HUES48 (cell line): ENCODE results near the gene RERE.

ENCODE experiments used
- H3K27ac ChIP-seq: one replicate; pipeline ENCODE4 v1.7.0; 2013; ENCODE audit warnings: low read depth, low read length, inconsistent platforms
- H3K27me3 ChIP-seq: 2 replicates; pipeline ENCODE4 v1.6.1; 2013; ENCODE audit warnings: mild to moderate bottlenecking, low read length; ENCODE audit not compliant: control insufficient read depth, insufficient read depth
- H3K36me3 ChIP-seq: 2 replicates; pipeline ENCODE4 v1.6.1; 2013; ENCODE audit warnings: low read length; ENCODE audit not compliant: control insufficient read depth, insufficient read depth
- H3K4me1 ChIP-seq: 2 replicates; pipeline ENCODE4 v1.6.1; 2013; ENCODE audit warnings: mild to moderate bottlenecking, low read length; ENCODE audit not compliant: control insufficient read depth, insufficient read depth
- H3K4me3 ChIP-seq: 2 replicates; pipeline ENCODE4 v1.5.1; 2013; ENCODE audit warnings: mild to moderate bottlenecking, low read depth, low read length
- H3K9ac ChIP-seq: 2 replicates; pipeline ENCODE4 v1.6.1; 2013; ENCODE audit warnings: mild to moderate bottlenecking, low read depth, low read length, moderate library complexity
- H3K9me3 ChIP-seq: 2 replicates; pipeline ENCODE4 v1.6.1; 2013; ENCODE audit warnings: low read length; ENCODE audit not compliant: control insufficient read depth, insufficient read depth

The RERE gene

GRCh38 chr1:8404460-8405370 lies 412.7 kb downstream of the RERE start:
- H3K9ac ChIP-seq, result no peak overlapping the region
- no peaks in the 10 kb centered on the region for H3K27me3 ChIP-seq
- H3K9me3 ChIP-seq, result no peaks in the 10 kb centered on the region
- H3K27ac ChIP-seq, result no peak overlapping the region
- H3K36me3 ChIP-seq, result peaks cover 22% of the 10 kb centered on the region
- H3K4me3 ChIP-seq, result no peak overlapping the region
- H3K4me1 ChIP-seq, result peaks cover 29% of the 10 kb centered on the region

GRCh38 chr1:8402109-8402710 lies 415.2 kb downstream of the RERE start:
- H3K9me3 ChIP-seq, result no peaks in the 10 kb centered on the region
- no peaks in the 10 kb centered on the region for H3K27me3 ChIP-seq
- no peak overlapping the region for H3K27ac ChIP-seq
- H3K4me3 ChIP-seq, result no peak overlapping the region
- no peak overlapping the region for H3K9ac ChIP-seq
- peaks cover 22% of the 10 kb centered on the region for H3K36me3 ChIP-seq
- H3K4me1 ChIP-seq, result peaks cover 19% of the 10 kb centered on the region

- no peak overlapping the region for H3K27ac ChIP-seq
- H3K4me3 ChIP-seq, result no peak overlapping the region
- H3K9ac ChIP-seq, result no peak overlapping the region
- H3K27me3 ChIP-seq, result no peaks in the 10 kb centered on the region
- peaks cover 11% of the 10 kb centered on the region for H3K36me3 ChIP-seq
- H3K4me1 ChIP-seq, result peaks cover 34% of the 10 kb centered on the region
- no peaks in the 10 kb centered on the region for H3K9me3 ChIP-seq
Observed at GRCh38 chr1:8398677-8399076, 418.8 kb downstream of the RERE start.

GRCh38 chr1:8398086-8398485 lies 419.4 kb downstream of the RERE start:
- peaks cover 14% of the 10 kb centered on the region for H3K36me3 ChIP-seq
- no peak overlapping the region for H3K27ac ChIP-seq
- H3K27me3 ChIP-seq, result no peaks in the 10 kb centered on the region
- H3K9me3 ChIP-seq, result no peaks in the 10 kb centered on the region
- no peak overlapping the region for H3K4me3 ChIP-seq
- H3K4me1 ChIP-seq, result peaks cover 34% of the 10 kb centered on the region
- H3K9ac ChIP-seq, result no peak overlapping the region

- H3K9ac ChIP-seq, result no peak overlapping the region
- peaks cover 34% of the 10 kb centered on the region for H3K4me1 ChIP-seq
- no peak overlapping the region for H3K4me3 ChIP-seq
- no peaks in the 10 kb centered on the region for H3K9me3 ChIP-seq
- H3K36me3 ChIP-seq, result peaks cover 12% of the 10 kb centered on the region
- H3K27ac ChIP-seq, result no peak overlapping the region
- H3K27me3 ChIP-seq, result no peaks in the 10 kb centered on the region
Observed at GRCh38 chr1:8397511-8397910, 419.9 kb downstream of the RERE start.

GRCh38 chr1:8396786-8397406 lies 420.5 kb downstream of the RERE start:
- Histone ChIP-seq H3K27ac (peak overlapping the region; percentile 36), H3K4me3 (no peak overlapping the region), H3K27me3 (no peaks in the 10 kb centered on the region), H3K9me3 (no peaks in the 10 kb centered on the region), H3K4me1 (peaks cover 34% of the 10 kb centered on the region), H3K36me3 (0 out of 2 replicates have a peak, but pooled peaks cover 7% of the 10 kb centered on the region), H3K9ac (no peak overlapping the region)

GRCh38 chr1:8396083-8396785 lies 421.2 kb downstream of the RERE start:
- Histone ChIP-seq H3K36me3 (0 out of 2 replicates have a peak, but pooled peaks cover 7% of the 10 kb centered on the region), H3K27me3 (no peaks in the 10 kb centered on the region), H3K4me3 (no peak overlapping the region), H3K4me1 (peaks cover 34% of the 10 kb centered on the region), H3K27ac (peak overlapping the region; percentile 36), H3K9me3 (no peaks in the 10 kb centered on the region), H3K9ac (no peak overlapping the region)

GRCh38 chr1:8395433-8395866 lies 422.0 kb downstream of the RERE start:
- no peak overlapping the region for H3K4me3 ChIP-seq
- peaks cover 8% of the 10 kb centered on the region; the same call in 1 of the 2 replicates for H3K36me3 ChIP-seq
- H3K9me3 ChIP-seq, result no peaks in the 10 kb centered on the region
- no peaks in the 10 kb centered on the region for H3K27me3 ChIP-seq
- no peak overlapping the region for H3K9ac ChIP-seq
- no peak overlapping the region for H3K27ac ChIP-seq
- peaks cover 37% of the 10 kb centered on the region for H3K4me1 ChIP-seq

GRCh38 chr1:8394456-8395321 lies 422.8 kb downstream of the RERE start:
- peaks cover 15% of the 10 kb centered on the region for H3K36me3 ChIP-seq
- H3K4me1 ChIP-seq, result peaks cover 37% of the 10 kb centered on the region
- no peaks in the 10 kb centered on the region for H3K27me3 ChIP-seq
- no peaks in the 10 kb centered on the region for H3K9me3 ChIP-seq
- H3K4me3 ChIP-seq, result no peak overlapping the region
- H3K27ac ChIP-seq, result no peak overlapping the region
- no peak overlapping the region for H3K9ac ChIP-seq

GRCh38 chr1:8392522-8392921 lies 424.9 kb downstream of the RERE start:
- H3K9me3 ChIP-seq, result no peaks in the 10 kb centered on the region
- H3K9ac ChIP-seq, result no peak overlapping the region
- no peaks in the 10 kb centered on the region for H3K27me3 ChIP-seq
- H3K36me3 ChIP-seq, result peaks cover 18% of the 10 kb centered on the region
- H3K4me1 ChIP-seq, result peaks cover 26% of the 10 kb centered on the region
- no peak overlapping the region for H3K27ac ChIP-seq
- no peak overlapping the region for H3K4me3 ChIP-seq
